ENCODE data around the gene RNF115.
"Not testable (repeated sequence)": the region's sequence is repeated elsewhere in the genome, so short reads cannot be mapped to it uniquely, and the experiment has no call there.

Gene RNF115

GRCh38 chr1:145777357-145778145 lies 46.3 kb downstream of the RNF115 start:
- no peak for DNase-seq (ENCODE audit: low read depth)

- DNase-seq (ENCODE audit: low read depth): no peak
Measured at GRCh38 chr1:145773423-145773822, 50.5 kb downstream of the RNF115 start.

- no peak for DNase-seq (ENCODE audit: low read depth)
Measured at GRCh38 chr1:145771056-145771455, 52.8 kb downstream of the RNF115 start.

DNA sequence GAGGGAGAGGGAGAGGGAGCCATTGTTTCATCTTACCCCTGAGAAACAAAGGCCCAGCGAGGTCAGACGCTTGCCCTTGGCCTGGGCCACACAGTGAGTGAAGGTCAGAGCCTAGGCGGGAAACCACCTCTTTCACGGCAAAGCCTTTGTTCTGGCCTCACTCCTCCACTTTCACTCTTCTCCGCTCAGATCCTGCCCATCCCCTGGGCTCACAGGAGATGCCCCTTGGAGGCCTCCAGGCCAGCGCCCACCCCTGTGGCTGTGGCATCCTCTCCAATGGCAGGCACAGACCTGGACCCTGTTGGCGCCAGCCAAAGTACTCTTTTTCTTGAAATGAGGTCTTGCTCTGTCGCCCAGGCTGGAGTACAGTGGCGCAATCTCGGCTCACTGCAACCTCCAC lies 55.9 kb downstream of the RNF115 start:
- not testable (repeated sequence) for DNase-seq (ENCODE audit: low read depth)

GRCh38 chr1:145766926-145767325 lies 57.0 kb downstream of the RNF115 start:
- DNase-seq (ENCODE audit: low read depth): not testable (repeated sequence)

DNA sequence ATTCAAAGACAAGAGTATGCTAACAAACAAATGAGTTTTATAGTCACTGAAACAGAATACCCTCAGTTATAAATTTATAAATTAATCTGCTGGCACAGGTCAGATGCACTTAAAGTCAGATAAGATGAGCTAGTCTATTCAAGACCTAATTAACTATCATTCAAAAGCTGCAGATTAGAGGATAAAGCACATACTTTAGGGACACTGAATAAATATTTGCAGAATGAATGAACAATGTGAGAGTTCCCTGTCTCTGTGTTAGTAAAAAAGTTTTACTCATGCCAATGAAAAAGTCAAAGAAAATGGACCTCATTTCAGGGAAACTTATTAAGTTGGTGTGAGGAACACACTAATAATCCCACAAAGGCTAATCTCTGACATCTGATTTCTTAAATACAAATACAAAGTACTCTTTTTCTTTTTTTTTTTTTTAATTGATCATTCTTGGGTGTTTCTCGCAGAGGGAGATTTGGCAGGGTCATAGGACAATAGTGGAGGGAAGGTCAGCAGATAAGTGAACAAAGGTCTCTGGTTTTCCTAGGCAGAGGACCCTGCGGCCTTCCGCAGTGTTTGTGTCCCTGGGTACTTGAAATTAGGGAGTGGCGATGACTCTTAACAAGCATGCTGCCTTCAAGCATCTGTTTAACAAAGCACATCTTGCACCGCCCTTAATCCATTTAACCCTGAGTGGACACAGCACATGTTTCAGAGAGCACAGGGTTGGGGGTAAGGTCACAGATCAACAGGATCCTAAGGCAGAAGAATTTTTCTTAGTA lies 58.1 kb downstream of the RNF115 start:
- DNase-seq (ENCODE audit: low read depth): not testable (repeated sequence)

GRCh38 chr1:145765127-145765526 lies 58.8 kb downstream of the RNF115 start:
- DNase-seq (ENCODE audit: low read depth): not testable (repeated sequence)

DNA sequence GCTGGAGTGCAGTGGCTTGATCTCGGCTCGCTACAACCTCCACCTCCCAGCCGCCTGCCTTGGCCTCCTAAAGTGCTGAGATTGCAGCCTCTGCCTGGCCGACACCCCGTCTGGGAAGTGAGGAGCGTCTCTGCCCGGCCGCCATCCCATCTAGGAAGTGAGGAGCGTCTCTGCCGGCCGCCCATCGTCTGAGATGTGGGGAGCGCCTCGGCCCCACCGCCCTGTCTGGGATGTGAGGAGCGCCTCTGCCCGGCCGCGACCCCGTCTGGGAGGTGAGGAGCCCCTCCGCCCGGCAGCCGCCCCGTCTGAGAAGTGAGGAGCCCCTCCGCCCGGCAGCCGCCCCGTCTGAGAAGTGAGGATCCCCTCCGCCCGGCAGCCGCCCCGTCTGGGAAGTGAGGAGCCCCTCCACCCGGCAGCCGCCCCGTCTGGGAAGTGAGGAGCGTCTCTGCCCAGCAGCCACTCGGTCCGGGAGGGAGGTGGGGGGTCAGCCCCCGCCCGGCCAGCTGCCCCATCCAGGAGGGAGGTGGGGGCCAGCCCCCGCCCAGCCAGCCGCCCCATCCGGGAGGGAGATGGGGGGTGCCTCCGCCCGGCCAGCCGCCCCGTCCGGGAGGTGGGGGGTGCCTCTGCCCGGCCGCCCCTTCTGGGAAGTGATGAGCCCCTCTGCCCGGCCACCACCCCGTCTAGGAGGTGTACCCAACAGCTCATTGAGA lies 59.5 kb downstream of the RNF115 start:
- DNase-seq (ENCODE audit: low read depth): not testable (repeated sequence)

DNA sequence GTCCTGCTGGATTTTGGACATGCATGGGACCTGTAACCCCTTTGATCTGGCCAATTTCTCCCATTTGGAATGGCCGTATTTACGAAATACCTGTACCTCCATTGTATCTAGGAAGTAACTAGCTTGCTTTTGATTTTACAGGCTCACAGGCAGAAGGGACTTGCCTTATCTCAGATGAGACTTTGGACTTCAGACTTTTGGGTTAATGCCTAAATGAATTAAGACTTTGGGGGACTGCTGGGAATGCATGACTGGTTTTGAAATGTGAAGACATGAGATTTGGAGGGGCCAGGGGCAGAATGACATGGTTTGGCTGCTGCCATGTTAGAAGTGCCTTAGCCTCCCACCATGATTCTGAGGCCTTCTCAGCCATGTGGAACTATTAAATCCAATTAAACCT lies 61.9 kb downstream of the RNF115 start:
- not testable (repeated sequence) for DNase-seq (ENCODE audit: low read depth)

GRCh38 chr1:145761498-145761897 lies 62.4 kb downstream of the RNF115 start:
- DNase-seq (ENCODE audit: low read depth): not testable (repeated sequence)

GRCh38 chr1:145760395-145760949 lies 63.4 kb downstream of the RNF115 start:
- not testable (repeated sequence) for DNase-seq (ENCODE audit: low read depth)

DNA sequence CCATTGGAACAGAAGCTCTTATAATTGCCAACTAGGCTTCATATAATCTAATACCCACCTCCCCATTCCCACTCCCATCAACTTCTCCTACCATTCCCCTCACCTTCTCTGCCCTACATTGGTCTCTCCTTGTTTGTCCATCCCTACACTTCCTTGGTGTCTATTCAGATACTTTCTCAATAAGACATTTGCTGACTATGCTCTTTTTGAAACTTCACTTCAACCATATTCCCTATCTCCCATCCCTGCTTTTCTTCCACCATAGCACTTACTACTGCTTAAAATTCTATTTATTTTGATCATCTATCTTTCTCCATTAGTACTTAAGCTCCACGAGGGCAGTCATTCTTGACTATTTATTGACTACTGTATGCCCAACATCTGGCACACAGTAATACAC lies 64.2 kb downstream of the RNF115 start:
- DNase-seq (ENCODE audit: low read depth): no peak

DNA sequence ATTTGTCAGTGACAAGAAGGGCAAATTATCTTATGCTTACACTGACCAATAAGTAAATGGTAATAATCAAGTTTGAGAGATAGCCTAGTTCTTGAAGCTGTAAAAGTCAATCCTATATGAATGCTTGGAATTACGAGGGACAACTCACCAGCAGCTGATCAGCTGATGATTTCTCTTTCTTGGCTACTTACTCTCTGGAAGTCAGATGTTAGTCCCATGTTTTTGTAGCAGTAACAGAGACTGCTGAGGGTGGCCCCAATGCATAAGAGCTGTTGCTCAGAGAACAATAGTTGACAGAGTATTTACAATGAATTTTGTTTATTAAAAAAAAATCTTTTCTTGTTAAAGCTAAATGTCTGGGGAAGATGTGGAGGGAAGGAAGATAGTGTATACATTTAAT lies 65.3 kb downstream of the RNF115 start:
- no peak for DNase-seq (ENCODE audit: low read depth)

- DNase-seq (ENCODE audit: low read depth): no peak
Measured at GRCh38 chr1:145758116-145758515, 65.8 kb downstream of the RNF115 start.

GRCh38 chr1:145757420-145757819 lies 66.5 kb downstream of the RNF115 start:
- DNase-seq (ENCODE audit: low read depth): no peak

GRCh38 chr1:145751491-145752037 lies 72.3 kb downstream of the RNF115 start:
- DNase-seq (ENCODE audit: low read depth): no peak

DNA sequence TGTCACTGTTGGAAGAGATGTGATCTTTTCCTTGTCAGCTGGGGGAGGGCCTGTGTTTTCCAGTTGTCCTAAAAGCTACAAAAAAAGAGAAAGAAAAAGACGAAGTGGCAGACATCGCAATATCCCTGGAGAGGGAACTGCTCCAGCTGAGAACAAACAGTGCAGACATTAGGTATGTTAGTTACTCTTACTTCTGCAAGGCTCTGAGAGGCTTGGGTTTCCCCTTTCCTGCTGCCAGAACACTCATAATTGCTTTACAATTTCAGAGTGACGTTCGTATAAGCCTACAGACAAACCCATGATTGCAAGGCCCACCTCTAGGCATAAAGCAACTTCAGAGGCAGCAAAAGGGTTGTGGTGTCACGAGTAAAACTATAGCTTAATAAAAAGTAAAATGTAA lies 73.5 kb downstream of the RNF115 start:
- DNase-seq (ENCODE audit: low read depth): no peak

GRCh38 chr1:145747398-145748247 lies 76.3 kb downstream of the RNF115 start:
- DNase-seq (ENCODE audit: low read depth): no peak

DNA sequence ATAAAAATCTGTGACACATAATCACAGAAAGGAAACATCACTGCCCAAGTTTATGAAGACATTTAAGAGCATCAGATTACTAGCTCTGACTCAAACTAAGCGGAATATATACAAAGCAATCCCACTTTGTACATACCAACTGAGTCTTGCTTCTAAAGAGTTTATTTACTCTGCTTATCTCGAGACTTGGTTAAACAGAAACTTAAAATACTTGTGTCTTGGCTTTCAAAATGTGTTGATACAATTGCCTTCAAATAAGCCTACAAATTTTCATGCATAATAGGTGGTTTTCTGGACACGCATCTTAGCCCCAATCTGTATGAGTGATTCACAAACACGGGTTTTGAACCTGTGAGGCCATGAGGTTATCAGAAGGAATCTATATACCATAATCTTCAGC lies 83.6 kb downstream of the RNF115 start:
- no peak for DNase-seq (ENCODE audit: low read depth)

DNA sequence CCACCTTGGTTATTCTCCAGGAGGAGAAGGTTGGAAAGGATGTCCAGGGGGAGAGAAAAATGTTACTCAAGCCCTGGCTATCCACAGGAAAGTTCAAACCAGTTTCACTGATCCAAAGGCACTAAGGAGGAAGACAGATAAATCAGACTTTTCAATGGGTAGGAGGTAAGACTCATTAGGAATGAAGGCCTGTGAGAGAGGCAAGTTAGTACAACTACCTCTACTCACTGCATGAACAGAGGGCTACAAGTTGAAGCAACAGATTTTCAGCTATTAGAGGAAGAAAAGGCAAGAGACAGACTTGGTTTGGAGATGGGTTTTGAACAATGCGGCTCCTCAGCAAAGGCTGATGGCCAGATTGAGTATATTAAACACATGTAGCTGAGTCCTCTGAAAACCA lies 87.7 kb downstream of the RNF115 start:
- DNase-seq (ENCODE audit: low read depth): no peak

- no peak for DNase-seq (ENCODE audit: low read depth)
Measured at GRCh38 chr1:145730900-145731299, 93.0 kb downstream of the RNF115 start.

Measured in stimulated activated CD8-positive, alpha-beta memory T cell treated with anti-CD3 and anti-CD28 coated beads, Interleukin-12 subunit alpha, Interleukin-12 subunit beta, amount 100 ng/mL, for 1 hour (primary cell).